ENCODE results near the gene STRN3. TPM values are rescaled to one million over a fixed set of nuclear protein-coding genes. Genes with fewer than 3 reads are reported as not detected.
"Not testable (repeated sequence)": the region's sequence is repeated elsewhere in the genome, so short reads cannot be mapped to it uniquely, and the experiment has no call there.

Gene STRN3
- total RNA-seq, 6 experiments from 2014 or later, result 19.5 to 28.0 (median 21.5) TPM

DNA sequence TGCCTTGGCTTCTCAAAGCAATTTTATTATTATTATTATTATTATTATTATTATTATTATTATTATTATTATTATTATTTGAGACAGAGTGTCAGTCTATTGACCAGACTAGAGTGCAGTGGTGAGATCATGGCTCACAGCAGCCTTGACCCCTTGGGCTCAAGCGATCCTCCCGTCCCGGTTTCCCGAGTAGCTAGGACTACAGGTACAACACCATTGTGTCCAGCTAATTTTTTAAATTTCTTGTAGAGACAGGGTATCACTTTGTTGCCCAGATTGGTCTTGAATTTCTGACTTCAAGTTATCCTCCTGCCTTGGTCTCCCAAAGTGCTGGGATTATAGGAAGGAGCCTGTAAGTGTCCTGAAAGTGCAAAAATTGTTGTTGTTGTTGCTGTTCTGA, 12.3 kb downstream of the STRN3 start:
- Histone ChIP-seq H3K27me3 (no peaks in the 10 kb centered on the region), H3K9me3 (no peaks in the 10 kb centered on the region), H3K36me3 (peaks cover 0 to 4% (median 0%) of the 10 kb centered on the region in 4 donors), H3K27ac (no peak overlapping the region), H3K4me1 (peaks cover 0 to 22% (median 4%) of the 10 kb centered on the region in 4 donors), H3K4me3 (no peak overlapping the region)
- ATAC-seq, result no peak
- 92% methylated on average over 4 of the region's 4 CpGs for WGBS (ENCODE audit: insufficient coverage, low coverage, low lambda C conversion rate, missing lambda C conversion rate)
- TF ChIP-seq POLR2A (IDR thresholded peaks at IDR 0.05), result no peak
- TF ChIP-seq, protein P1, sequence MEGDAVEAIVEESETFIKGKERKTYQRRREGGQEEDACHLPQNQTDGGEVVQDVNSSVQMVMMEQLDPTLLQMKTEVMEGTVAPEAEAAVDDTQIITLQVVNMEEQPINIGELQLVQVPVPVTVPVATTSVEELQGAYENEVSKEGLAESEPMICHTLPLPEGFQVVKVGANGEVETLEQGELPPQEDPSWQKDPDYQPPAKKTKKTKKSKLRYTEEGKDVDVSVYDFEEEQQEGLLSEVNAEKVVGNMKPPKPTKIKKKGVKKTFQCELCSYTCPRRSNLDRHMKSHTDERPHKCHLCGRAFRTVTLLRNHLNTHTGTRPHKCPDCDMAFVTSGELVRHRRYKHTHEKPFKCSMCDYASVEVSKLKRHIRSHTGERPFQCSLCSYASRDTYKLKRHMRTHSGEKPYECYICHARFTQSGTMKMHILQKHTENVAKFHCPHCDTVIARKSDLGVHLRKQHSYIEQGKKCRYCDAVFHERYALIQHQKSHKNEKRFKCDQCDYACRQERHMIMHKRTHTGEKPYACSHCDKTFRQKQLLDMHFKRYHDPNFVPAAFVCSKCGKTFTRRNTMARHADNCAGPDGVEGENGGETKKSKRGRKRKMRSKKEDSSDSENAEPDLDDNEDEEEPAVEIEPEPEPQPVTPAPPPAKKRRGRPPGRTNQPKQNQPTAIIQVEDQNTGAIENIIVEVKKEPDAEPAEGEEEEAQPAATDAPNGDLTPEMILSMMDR (IDR thresholded peaks at IDR 0.05), result no peak
- intact Hi-C loops (cut with DNase I), result no loop called here
- DNase-seq, result no peak

GRCh38 chr14:31010935-31011334, 15.2 kb downstream of the STRN3 start:
- H3K27ac ChIP-seq, result no peak overlapping the region
- TF ChIP-seq POLR2A (IDR thresholded peaks at IDR 0.05), result no peak
- TF ChIP-seq, protein P1 (IDR thresholded peaks at IDR 0.05), result no peak
- WGBS (ENCODE audit: insufficient coverage, low coverage, low lambda C conversion rate, missing lambda C conversion rate), result 65% methylated on average over 3 of the region's 3 CpGs
- no peak for DNase-seq
- peaks cover 0 to 12% (median 1%) of the 10 kb centered on the region in 4 donors for H3K36me3 ChIP-seq
- peaks cover 0 to 17% (median 4%) of the 10 kb centered on the region in 4 donors for H3K4me1 ChIP-seq
- no peaks in the 10 kb centered on the region for H3K27me3 ChIP-seq
- H3K4me3 ChIP-seq, result no peak overlapping the region
- intact Hi-C loops (cut with DNase I), result no loop called here
- no peak for ATAC-seq
- H3K9me3 ChIP-seq, result no peaks in the 10 kb centered on the region

GRCh38 chr14:31009836-31010574, 16.2 kb downstream of the STRN3 start:
- TF ChIP-seq, protein P1 (IDR thresholded peaks at IDR 0.05), result no peak
- TF ChIP-seq POLR2A (IDR thresholded peaks at IDR 0.05), result no peak
- peaks cover 0 to 13% (median 1%) of the 10 kb centered on the region in 4 donors for H3K36me3 ChIP-seq
- 86% methylated on average over 3 of the region's 3 CpGs for WGBS (ENCODE audit: insufficient coverage, low coverage, low lambda C conversion rate, missing lambda C conversion rate)
- ATAC-seq (no peak), DNase-seq (no peak)
- peaks cover 0 to 17% (median 3%) of the 10 kb centered on the region in 4 donors for H3K4me1 ChIP-seq
- no peaks in the 10 kb centered on the region for H3K9me3 ChIP-seq
- H3K4me3 ChIP-seq, result no peak overlapping the region
- no peak overlapping the region for H3K27ac ChIP-seq
- intact Hi-C loops (cut with DNase I), result no loop called here
- no peaks in the 10 kb centered on the region for H3K27me3 ChIP-seq

DNA sequence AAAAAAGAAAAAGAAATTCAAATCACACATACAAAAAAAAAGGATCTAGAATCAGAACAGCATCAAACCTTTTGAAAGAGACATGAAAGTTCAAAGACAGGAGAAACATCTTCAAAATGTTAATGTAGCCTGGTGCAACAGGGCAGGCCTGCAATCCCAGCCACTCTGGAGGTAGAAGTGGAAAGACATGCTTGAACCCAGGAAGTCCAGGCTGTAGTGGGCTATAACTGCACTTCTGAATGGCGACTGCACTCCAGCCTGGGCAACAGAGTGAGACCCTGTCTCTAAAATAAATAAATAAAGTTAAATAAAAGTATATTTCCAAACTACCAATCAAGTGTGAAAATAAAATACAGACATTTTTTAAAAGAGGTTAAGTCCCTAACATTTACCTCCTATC, 19.5 kb downstream of the STRN3 start:
- Histone ChIP-seq H3K36me3 (peaks cover 0 to 13% (median 1%) of the 10 kb centered on the region in 4 donors), H3K9me3 (no peaks in the 10 kb centered on the region), H3K27me3 (no peaks in the 10 kb centered on the region), H3K27ac (no peak overlapping the region), H3K4me1 (peaks cover 0 to 8% (median 0%) of the 10 kb centered on the region in 4 donors), H3K4me3 (no peak overlapping the region)
- ATAC-seq (no peak), DNase-seq (no peak)
- WGBS (ENCODE audit: insufficient coverage, low coverage, low lambda C conversion rate, missing lambda C conversion rate), result 100% methylated on average over 1 of the region's 1 CpG
- TF ChIP-seq, protein P1 (IDR thresholded peaks at IDR 0.05), result no peak
- no peak for TF ChIP-seq POLR2A (IDR thresholded peaks at IDR 0.05)
- intact Hi-C loops (cut with DNase I), result no loop called here

- H3K27me3 ChIP-seq; ATAC-seq; H3K9me3 ChIP-seq; H3K4me3 ChIP-seq; DNase-seq; intact Hi-C loops (cut with DNase I); H3K36me3 ChIP-seq; H3K27ac ChIP-seq; H3K4me1 ChIP-seq: not testable (repeated sequence)
- 85% methylated on average over 3 of the region's 6 CpGs for WGBS (ENCODE audit: insufficient coverage, low coverage, low lambda C conversion rate, missing lambda C conversion rate)
Measured at GRCh38 chr14:31004007-31004406, 22.2 kb downstream of the STRN3 start.

Data from right lobe of liver (tissue), 6 donors.